Measurements from ENCODE around the gene YJEFN3. TPM values are rescaled to one million over a fixed set of nuclear protein-coding genes. Genes with fewer than 3 reads are reported as not detected.

YJEFN3 gene
- total and polyA plus RNA-seq, 10 of the 15 experiments (the other 5 are each of a cell fraction or from before 2014, with no cell fraction given) = 0.05 to 6.9 (median 3.5) TPM

- TF ChIP-seq ELK1 (IDR thresholded peaks at IDR 0.05; ENCODE audit: low read depth, low read length) (no peak), IKZF1 (conservative IDR thresholded peaks at IDR 0.05) (no peak), ZNF207 (IDR thresholded peaks at IDR 0.05; ENCODE audit: borderline replicate concordance) (no peak), ZZZ3 (IDR thresholded peaks at IDR 0.05; ENCODE audit: control insufficient read depth, insufficient read length, low read depth) (no peak), HDAC6 (IDR thresholded peaks at IDR 0.05; ENCODE audit: unreplicated experiment) (no peak), E2F8 (IDR thresholded peaks at IDR 0.05; ENCODE audit: low read depth, partially characterized antibody) (no peak), ZNF592 (IDR thresholded peaks at IDR 0.05) (no peak), TCF7 (IDR thresholded peaks at IDR 0.05; ENCODE audit: borderline replicate concordance) (no peak), ZNF622 (IDR thresholded peaks at IDR 0.05) (no peak), GATAD2B (conservative IDR thresholded peaks at IDR 0.05; ENCODE audit: low read depth) (no peak), ZBED1 (IDR thresholded peaks at IDR 0.05; ENCODE audit: borderline replicate concordance) (no peak), ZNF384 (IDR thresholded peaks at IDR 0.05; ENCODE audit: borderline replicate concordance, low read depth, low read length) (no peak), FOXM1 (IDR thresholded peaks at IDR 0.05; ENCODE audit: low read depth, low read length) (no peak)
Observed at GRCh38 chr19:19554074-19555023, 25.6 kb downstream of the YJEFN3 start (continued).

All from GM12878 (cell line).